ENCODE measurements around the gene TLE2.
"Not testable (repeated sequence)": the region's sequence is repeated elsewhere in the genome, so short reads cannot be mapped to it uniquely, and the experiment has no call there.

The TLE2 gene

GRCh38 chr19:2987797-2988196 lies 41.3 kb downstream of the TLE2 start:
- DNase-seq (ENCODE audit: low read depth in 2 of 2, low spot score in 1 of 2), result no peak

GRCh38 chr19:2986951-2987524 lies 42.0 kb downstream of the TLE2 start:
- no peak for DNase-seq (ENCODE audit: low read depth in 2 of 2, low spot score in 1 of 2)

GRCh38 chr19:2984215-2984528 lies 44.9 kb downstream of the TLE2 start:
- DNase-seq (ENCODE audit: low read depth in 2 of 2, low spot score in 1 of 2), result no peak

GRCh38 chr19:2983351-2984214 lies 45.5 kb downstream of the TLE2 start:
- DNase-seq (ENCODE audit: low read depth in 2 of 2, low spot score in 1 of 2), result no peak

GRCh38 chr19:2982983-2983350 lies 46.1 kb downstream of the TLE2 start:
- no peak for DNase-seq (ENCODE audit: low read depth in 2 of 2, low spot score in 1 of 2)

GRCh38 chr19:2982561-2982960 lies 46.5 kb downstream of the TLE2 start:
- DNase-seq (ENCODE audit: low read depth in 2 of 2, low spot score in 1 of 2), result no peak

GRCh38 chr19:2981898-2982297 lies 47.2 kb downstream of the TLE2 start:
- no peak for DNase-seq (ENCODE audit: low read depth in 2 of 2, low spot score in 1 of 2)

- no peak for DNase-seq (ENCODE audit: low read depth in 2 of 2, low spot score in 1 of 2)
Measured at GRCh38 chr19:2978772-2979171, 50.3 kb downstream of the TLE2 start.

- DNase-seq (ENCODE audit: low read depth in 2 of 2, low spot score in 1 of 2), result no peak
Measured at GRCh38 chr19:2978166-2978767, 50.8 kb downstream of the TLE2 start.

GRCh38 chr19:2977746-2978138 lies 51.3 kb downstream of the TLE2 start:
- DNase-seq (ENCODE audit: low read depth in 2 of 2, low spot score in 1 of 2), result no peak

GRCh38 chr19:2977001-2977745 lies 51.9 kb downstream of the TLE2 start, which contains the start of gene TLE6:
Gene TLE6 (plus strand): TSS chr19:2977564. CDS start chr19:2978234, 670 bp downstream.
- DNase-seq (ENCODE audit: low read depth in 2 of 2, low spot score in 1 of 2), result peak; percentile 72 to 88

GRCh38 chr19:2976609-2977000 lies 52.5 kb downstream of the TLE2 start:
- DNase-seq (ENCODE audit: low read depth in 2 of 2, low spot score in 1 of 2), result no peak

- no peak for DNase-seq (ENCODE audit: low read depth in 2 of 2, low spot score in 1 of 2)
Measured at GRCh38 chr19:2974342-2975041, 54.6 kb downstream of the TLE2 start.

GRCh38 chr19:2973229-2973628 lies 55.9 kb downstream of the TLE2 start:
- no peak for DNase-seq (ENCODE audit: low read depth in 2 of 2, low spot score in 1 of 2)

GRCh38 chr19:2970201-2970835 lies 58.8 kb downstream of the TLE2 start:
- DNase-seq (ENCODE audit: low read depth in 2 of 2, low spot score in 1 of 2), result no peak

- no peak for DNase-seq (ENCODE audit: low read depth in 2 of 2, low spot score in 1 of 2)
Measured at GRCh38 chr19:2969104-2969504, 60.0 kb downstream of the TLE2 start.

- no peak for DNase-seq (ENCODE audit: low read depth in 2 of 2, low spot score in 1 of 2)
Measured at GRCh38 chr19:2967972-2968371, 61.1 kb downstream of the TLE2 start.

GRCh38 chr19:2964874-2965273 lies 64.2 kb downstream of the TLE2 start:
- DNase-seq (ENCODE audit: low read depth in 2 of 2, low spot score in 1 of 2), result no peak

- not testable (repeated sequence) for DNase-seq (ENCODE audit: low read depth in 2 of 2, low spot score in 1 of 2)
Measured at GRCh38 chr19:2963631-2964030, 65.4 kb downstream of the TLE2 start.

- DNase-seq (ENCODE audit: low read depth in 2 of 2, low spot score in 1 of 2), result no peak
Measured at GRCh38 chr19:2963122-2963521, 66.0 kb downstream of the TLE2 start.

All from stimulated activated CD8-positive, alpha-beta memory T cell treated with anti-CD3 and anti-CD28 coated beads, Interleukin-4, amount 100 ng/mL, for 1 hour (primary cell).